ENCODE data around the gene ZNF154. TPM values are rescaled to one million over a fixed set of nuclear protein-coding genes. Genes with fewer than 3 reads are reported as not detected.

The ZNF154 gene
- total RNA-seq, 1 experiment from 2014 or later = 20.0 TPM

DNA sequence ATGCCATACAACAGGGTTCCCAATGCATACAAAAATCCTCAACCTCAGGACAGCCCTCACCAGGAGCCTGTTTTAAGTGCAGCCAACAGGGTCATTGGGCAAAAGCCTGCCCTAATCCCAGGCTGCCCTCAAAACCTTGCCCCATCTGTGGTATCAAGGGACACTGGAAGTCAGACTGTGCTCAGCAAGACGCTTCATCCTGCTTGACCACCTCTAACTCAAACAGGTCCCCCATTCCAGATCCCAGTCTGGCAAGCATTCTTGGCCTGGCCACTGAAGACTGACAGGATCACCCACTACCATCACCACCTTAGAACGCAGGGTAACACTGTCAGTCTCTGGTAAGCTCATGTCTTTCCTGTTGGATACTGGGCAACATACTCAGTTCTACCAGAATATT lies 55.3 kb downstream of the ZNF154 start:
- ChIA-PET CTCF (no interaction called here), POLR2A (no interaction called here)
- Mint-ChIP-seq H3K27me3 (ENCODE audit: low read depth) (peaks cover 39% of the 10 kb centered on the region), H3K36me3 (no peaks in the 10 kb centered on the region), H3K4me3 (no peak overlapping the region), H3K27ac (no peak overlapping the region), H3K4me1 (peaks cover 14% of the 10 kb centered on the region), H3K9me3 (peaks cover 25% of the 10 kb centered on the region)
- DNase-seq (ENCODE audit: low spot score) (no peak), ATAC-seq (no peak)
- TF ChIP-seq, protein P1, sequence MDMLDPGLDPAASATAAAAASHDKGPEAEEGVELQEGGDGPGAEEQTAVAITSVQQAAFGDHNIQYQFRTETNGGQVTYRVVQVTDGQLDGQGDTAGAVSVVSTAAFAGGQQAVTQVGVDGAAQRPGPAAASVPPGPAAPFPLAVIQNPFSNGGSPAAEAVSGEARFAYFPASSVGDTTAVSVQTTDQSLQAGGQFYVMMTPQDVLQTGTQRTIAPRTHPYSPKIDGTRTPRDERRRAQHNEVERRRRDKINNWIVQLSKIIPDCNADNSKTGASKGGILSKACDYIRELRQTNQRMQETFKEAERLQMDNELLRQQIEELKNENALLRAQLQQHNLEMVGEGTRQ (CRISPR knock-in tag; IDR thresholded peaks at IDR 0.05) = no peak
- no peak for TF ChIP-seq ZNF671 (CRISPR knock-in tag; IDR thresholded peaks at IDR 0.05)
- TF ChIP-seq, protein P2, sequence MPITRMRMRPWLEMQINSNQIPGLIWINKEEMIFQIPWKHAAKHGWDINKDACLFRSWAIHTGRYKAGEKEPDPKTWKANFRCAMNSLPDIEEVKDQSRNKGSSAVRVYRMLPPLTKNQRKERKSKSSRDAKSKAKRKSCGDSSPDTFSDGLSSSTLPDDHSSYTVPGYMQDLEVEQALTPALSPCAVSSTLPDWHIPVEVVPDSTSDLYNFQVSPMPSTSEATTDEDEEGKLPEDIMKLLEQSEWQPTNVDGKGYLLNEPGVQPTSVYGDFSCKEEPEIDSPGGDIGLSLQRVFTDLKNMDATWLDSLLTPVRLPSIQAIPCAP (CRISPR knock-in tag; IDR thresholded peaks at IDR 0.05) = no peak
- no peak for TF ChIP-seq ELF4 (CRISPR knock-in tag; IDR thresholded peaks at IDR 0.05; ENCODE audit: low read depth)
- TF ChIP-seq GTF2I (CRISPR knock-in tag; conservative IDR thresholded peaks at IDR 0.05) = no peak
- no peak for TF ChIP-seq ZNF219 (CRISPR knock-in tag; IDR thresholded peaks at IDR 0.05; ENCODE audit: borderline replicate concordance)
- TF ChIP-seq EMX1 (CRISPR knock-in tag; IDR thresholded peaks at IDR 0.05) = no peak
- TF ChIP-seq, protein P3, sequence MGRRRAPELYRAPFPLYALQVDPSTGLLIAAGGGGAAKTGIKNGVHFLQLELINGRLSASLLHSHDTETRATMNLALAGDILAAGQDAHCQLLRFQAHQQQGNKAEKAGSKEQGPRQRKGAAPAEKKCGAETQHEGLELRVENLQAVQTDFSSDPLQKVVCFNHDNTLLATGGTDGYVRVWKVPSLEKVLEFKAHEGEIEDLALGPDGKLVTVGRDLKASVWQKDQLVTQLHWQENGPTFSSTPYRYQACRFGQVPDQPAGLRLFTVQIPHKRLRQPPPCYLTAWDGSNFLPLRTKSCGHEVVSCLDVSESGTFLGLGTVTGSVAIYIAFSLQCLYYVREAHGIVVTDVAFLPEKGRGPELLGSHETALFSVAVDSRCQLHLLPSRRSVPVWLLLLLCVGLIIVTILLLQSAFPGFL (CRISPR knock-in tag; IDR thresholded peaks at IDR 0.05; ENCODE audit: borderline replicate concordance) = no peak
- no peak for TF ChIP-seq SOX15 (CRISPR knock-in tag; IDR thresholded peaks at IDR 0.05)
- no peak for TF ChIP-seq SMAD3 (CRISPR knock-in tag; IDR thresholded peaks at IDR 0.05; ENCODE audit: borderline replicate concordance)
- no peak for TF ChIP-seq NR1H2 (CRISPR knock-in tag; IDR thresholded peaks at IDR 0.05)
- TF ChIP-seq ATF1 (CRISPR knock-in tag; IDR thresholded peaks at IDR 0.05) = no peak
- TF ChIP-seq HMGA2 (CRISPR knock-in tag; IDR thresholded peaks at IDR 0.05) = no peak
- TF ChIP-seq SMAD4 (CRISPR knock-in tag; IDR thresholded peaks at IDR 0.05) = no peak
- TF ChIP-seq, protein P4, sequence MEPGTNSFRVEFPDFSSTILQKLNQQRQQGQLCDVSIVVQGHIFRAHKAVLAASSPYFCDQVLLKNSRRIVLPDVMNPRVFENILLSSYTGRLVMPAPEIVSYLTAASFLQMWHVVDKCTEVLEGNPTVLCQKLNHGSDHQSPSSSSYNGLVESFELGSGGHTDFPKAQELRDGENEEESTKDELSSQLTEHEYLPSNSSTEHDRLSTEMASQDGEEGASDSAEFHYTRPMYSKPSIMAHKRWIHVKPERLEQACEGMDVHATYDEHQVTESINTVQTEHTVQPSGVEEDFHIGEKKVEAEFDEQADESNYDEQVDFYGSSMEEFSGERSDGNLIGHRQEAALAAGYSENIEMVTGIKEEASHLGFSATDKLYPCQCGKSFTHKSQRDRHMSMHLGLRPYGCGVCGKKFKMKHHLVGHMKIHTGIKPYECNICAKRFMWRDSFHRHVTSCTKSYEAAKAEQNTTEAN (CRISPR knock-in tag; IDR thresholded peaks at IDR 0.05) = no peak
- TF ChIP-seq ZNF263 (CRISPR knock-in tag; IDR thresholded peaks at IDR 0.05; ENCODE audit: low read depth) = no peak
- TF ChIP-seq, protein P5, sequence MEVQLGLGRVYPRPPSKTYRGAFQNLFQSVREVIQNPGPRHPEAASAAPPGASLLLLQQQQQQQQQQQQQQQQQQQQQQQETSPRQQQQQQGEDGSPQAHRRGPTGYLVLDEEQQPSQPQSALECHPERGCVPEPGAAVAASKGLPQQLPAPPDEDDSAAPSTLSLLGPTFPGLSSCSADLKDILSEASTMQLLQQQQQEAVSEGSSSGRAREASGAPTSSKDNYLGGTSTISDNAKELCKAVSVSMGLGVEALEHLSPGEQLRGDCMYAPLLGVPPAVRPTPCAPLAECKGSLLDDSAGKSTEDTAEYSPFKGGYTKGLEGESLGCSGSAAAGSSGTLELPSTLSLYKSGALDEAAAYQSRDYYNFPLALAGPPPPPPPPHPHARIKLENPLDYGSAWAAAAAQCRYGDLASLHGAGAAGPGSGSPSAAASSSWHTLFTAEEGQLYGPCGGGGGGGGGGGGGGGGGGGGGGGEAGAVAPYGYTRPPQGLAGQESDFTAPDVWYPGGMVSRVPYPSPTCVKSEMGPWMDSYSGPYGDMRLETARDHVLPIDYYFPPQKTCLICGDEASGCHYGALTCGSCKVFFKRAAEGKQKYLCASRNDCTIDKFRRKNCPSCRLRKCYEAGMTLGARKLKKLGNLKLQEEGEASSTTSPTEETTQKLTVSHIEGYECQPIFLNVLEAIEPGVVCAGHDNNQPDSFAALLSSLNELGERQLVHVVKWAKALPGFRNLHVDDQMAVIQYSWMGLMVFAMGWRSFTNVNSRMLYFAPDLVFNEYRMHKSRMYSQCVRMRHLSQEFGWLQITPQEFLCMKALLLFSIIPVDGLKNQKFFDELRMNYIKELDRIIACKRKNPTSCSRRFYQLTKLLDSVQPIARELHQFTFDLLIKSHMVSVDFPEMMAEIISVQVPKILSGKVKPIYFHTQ (CRISPR knock-in tag; IDR thresholded peaks at IDR 0.05) = no peak

DNA sequence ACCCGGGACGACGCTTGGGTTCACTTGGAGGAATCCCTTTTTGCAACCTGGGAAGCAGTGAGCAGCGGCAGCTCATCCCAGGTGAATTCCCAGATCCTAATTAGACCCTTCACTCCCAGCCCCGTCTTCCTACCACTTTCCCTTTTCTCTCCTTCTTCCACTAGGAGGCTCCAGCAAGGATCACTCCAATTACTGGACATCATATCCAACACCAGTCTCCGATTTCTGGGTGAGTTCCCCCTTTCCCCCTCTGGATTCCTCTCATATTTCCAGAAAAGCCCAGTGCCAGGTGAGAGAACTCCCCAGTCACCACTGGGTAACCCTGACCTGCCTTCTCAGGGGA lies 57.4 kb downstream of the ZNF154 start:
- H3K27me3 Mint-ChIP-seq (ENCODE audit: low read depth) = peaks cover 39% of the 10 kb centered on the region
- ATAC-seq = peak; percentile 79
- H3K4me3 Mint-ChIP-seq = peak overlapping the region; percentile 59
- ChIA-PET CTCF (interaction anchor here (0.7 to 1.8 kb wide), 13 partner anchors 9 to 243 kb away, joined by 3 to 22 read pairs (median 4); partner anchors contain the start of genes ZNF134, ZNF154, ZNF211 and ZNF530), POLR2A (interaction anchor here (0.5 to 1.3 kb wide), 4 partner anchors 11 to 19 kb away, joined by 3 to 4 read pairs (median 3); partner anchors contain the start of gene ZNF211)
- H3K36me3 Mint-ChIP-seq = no peaks in the 10 kb centered on the region
- H3K9me3 Mint-ChIP-seq = peaks cover 25% of the 10 kb centered on the region
- peak overlapping the region; percentile 61 for H3K27ac Mint-ChIP-seq
- DNase-seq (ENCODE audit: low spot score) = no peak
- H3K4me1 Mint-ChIP-seq = peaks cover 14% of the 10 kb centered on the region
- TF ChIP-seq, protein P6, sequence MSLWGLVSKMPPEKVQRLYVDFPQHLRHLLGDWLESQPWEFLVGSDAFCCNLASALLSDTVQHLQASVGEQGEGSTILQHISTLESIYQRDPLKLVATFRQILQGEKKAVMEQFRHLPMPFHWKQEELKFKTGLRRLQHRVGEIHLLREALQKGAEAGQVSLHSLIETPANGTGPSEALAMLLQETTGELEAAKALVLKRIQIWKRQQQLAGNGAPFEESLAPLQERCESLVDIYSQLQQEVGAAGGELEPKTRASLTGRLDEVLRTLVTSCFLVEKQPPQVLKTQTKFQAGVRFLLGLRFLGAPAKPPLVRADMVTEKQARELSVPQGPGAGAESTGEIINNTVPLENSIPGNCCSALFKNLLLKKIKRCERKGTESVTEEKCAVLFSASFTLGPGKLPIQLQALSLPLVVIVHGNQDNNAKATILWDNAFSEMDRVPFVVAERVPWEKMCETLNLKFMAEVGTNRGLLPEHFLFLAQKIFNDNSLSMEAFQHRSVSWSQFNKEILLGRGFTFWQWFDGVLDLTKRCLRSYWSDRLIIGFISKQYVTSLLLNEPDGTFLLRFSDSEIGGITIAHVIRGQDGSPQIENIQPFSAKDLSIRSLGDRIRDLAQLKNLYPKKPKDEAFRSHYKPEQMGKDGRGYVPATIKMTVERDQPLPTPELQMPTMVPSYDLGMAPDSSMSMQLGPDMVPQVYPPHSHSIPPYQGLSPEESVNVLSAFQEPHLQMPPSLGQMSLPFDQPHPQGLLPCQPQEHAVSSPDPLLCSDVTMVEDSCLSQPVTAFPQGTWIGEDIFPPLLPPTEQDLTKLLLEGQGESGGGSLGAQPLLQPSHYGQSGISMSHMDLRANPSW (CRISPR knock-in tag; conservative IDR thresholded peaks at IDR 0.05; ENCODE audit: low read depth) = no peak
- no peak for TF ChIP-seq ZNF232 (CRISPR knock-in tag; IDR thresholded peaks at IDR 0.05)
- no peak for TF ChIP-seq TEAD4 (CRISPR knock-in tag; IDR thresholded peaks at IDR 0.05)
- TF ChIP-seq, protein P7, sequence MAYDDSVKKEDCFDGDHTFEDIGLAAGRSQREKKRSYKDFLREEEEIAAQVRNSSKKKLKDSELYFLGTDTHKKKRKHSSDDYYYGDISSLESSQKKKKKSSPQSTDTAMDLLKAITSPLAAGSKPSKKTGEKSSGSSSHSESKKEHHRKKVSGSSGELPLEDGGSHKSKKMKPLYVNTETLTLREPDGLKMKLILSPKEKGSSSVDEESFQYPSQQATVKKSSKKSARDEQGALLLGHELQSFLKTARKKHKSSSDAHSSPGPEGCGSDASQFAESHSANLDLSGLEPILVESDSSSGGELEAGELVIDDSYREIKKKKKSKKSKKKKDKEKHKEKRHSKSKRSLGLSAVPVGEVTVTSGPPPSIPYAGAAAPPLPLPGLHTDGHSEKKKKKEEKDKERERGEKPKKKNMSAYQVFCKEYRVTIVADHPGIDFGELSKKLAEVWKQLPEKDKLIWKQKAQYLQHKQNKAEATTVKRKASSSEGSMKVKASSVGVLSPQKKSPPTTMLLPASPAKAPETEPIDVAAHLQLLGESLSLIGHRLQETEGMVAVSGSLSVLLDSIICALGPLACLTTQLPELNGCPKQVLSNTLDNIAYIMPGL (CRISPR knock-in tag; IDR thresholded peaks at IDR 0.05) = no peak
- no peak for TF ChIP-seq MYBL2 (CRISPR knock-in tag; IDR thresholded peaks at IDR 0.05)
- TF ChIP-seq FOXJ3 (CRISPR knock-in tag; IDR thresholded peaks at IDR 0.05; ENCODE audit: borderline replicate concordance) = no peak
- TF ChIP-seq, protein P1 (CRISPR knock-in tag; IDR thresholded peaks at IDR 0.05) = no peak
